Astrocyte (in vitro differentiated cells and primary cell): Measurements from ENCODE around the gene LAMB1. TPM values are rescaled to one million over a fixed set of nuclear protein-coding genes. Genes with fewer than 3 reads are reported as not detected.

Experiments
- DNase-seq: peaks from one replicate; pipeline ENCODE4 v3.0.0-alpha.2; 2010; ENCODE audit warnings: low read depth
- FAIRE-seq: peaks from 2 replicates; lab custom pipeline; 2011; peaks lifted over from hg19 to GRCh38; lab: Jason Lieb, UNC
- H2AFZ ChIP-seq: 2 replicates; pipeline ENCODE4 v1.6.0; 2012; ENCODE audit warnings: low read depth, low read length, inconsistent platforms
- H3K27ac ChIP-seq: 2 replicates; pipeline ENCODE4 v1.5.1; 2011; ENCODE audit warnings: low read depth, low read length, inconsistent platforms
- H3K27me3 ChIP-seq: 2 replicates; pipeline ENCODE4 v1.6.0; 2011; ENCODE audit warnings: low read length, inconsistent platforms; ENCODE audit not compliant: insufficient read depth
- H3K36me3 ChIP-seq: 2 replicates; pipeline ENCODE4 v1.5.1; 2011; ENCODE audit warnings: low read length, inconsistent platforms; ENCODE audit not compliant: insufficient read depth
- H3K4me1 ChIP-seq: 2 replicates; pipeline ENCODE4 v1.5.1; 2011; ENCODE audit warnings: low read length, inconsistent platforms; ENCODE audit not compliant: insufficient read depth
- H3K4me2 ChIP-seq: 2 replicates; pipeline ENCODE4 v1.6.0; 2012; ENCODE audit warnings: low read length, inconsistent platforms
- H3K4me3 ChIP-seq: 2 replicates; pipeline ENCODE4 v1.5.1; 2011; ENCODE audit warnings: low read depth, mild to moderate bottlenecking, low read length, inconsistent platforms; ENCODE audit not compliant: insufficient read depth
- H3K79me2 ChIP-seq: 2 replicates; pipeline ENCODE4 v1.6.0; 2012; ENCODE audit warnings: mild to moderate bottlenecking, low read length, inconsistent platforms; ENCODE audit not compliant: insufficient read depth
- H3K9ac ChIP-seq: 2 replicates; pipeline ENCODE4 v1.6.0; 2012; ENCODE audit warnings: mild to moderate bottlenecking, low read length, inconsistent platforms
- H3K9me3 ChIP-seq: 2 replicates; pipeline ENCODE4 v1.5.1; 2012; ENCODE audit warnings: low read depth, mild to moderate bottlenecking, low read length, inconsistent platforms; ENCODE audit not compliant: insufficient read depth
- H4K20me1 ChIP-seq: 2 replicates; pipeline ENCODE4 v1.6.0; 2012; ENCODE audit warnings: low read length, inconsistent platforms; ENCODE audit not compliant: insufficient read depth
- H3K27ac Mint-ChIP-seq: one replicate; pipeline ENCODE4 v1.8.0; 2021; ENCODE audit warnings: mild to moderate bottlenecking, mixed read lengths; ENCODE audit not compliant: unreplicated experiment
- H3K27me3 Mint-ChIP-seq: one replicate; pipeline ENCODE4 v1.8.0; 2021; ENCODE audit warnings: low read depth, mixed read lengths; ENCODE audit not compliant: unreplicated experiment
- H3K36me3 Mint-ChIP-seq: one replicate; pipeline ENCODE4 v1.8.0; 2021; ENCODE audit warnings: low read depth, mixed read lengths; ENCODE audit not compliant: unreplicated experiment
- H3K4me1 Mint-ChIP-seq: one replicate; pipeline ENCODE4 v1.8.0; 2021; ENCODE audit warnings: low read depth, mixed read lengths; ENCODE audit not compliant: unreplicated experiment
- H3K4me3 Mint-ChIP-seq: one replicate; pipeline ENCODE4 v1.8.0; 2021; ENCODE audit warnings: mild to moderate bottlenecking, moderate library complexity, mixed read lengths; ENCODE audit not compliant: unreplicated experiment
- H3K9me3 Mint-ChIP-seq: one replicate; pipeline ENCODE4 v1.8.0; 2021; ENCODE audit warnings: mild to moderate bottlenecking, mixed read lengths; ENCODE audit not compliant: unreplicated experiment
- CTCF ChIP-seq: IDR thresholded peaks from 2 replicates; pipeline ENCODE4 v1.5.1; 2011; ENCODE audit warnings: low read depth, mild to moderate bottlenecking, inconsistent platforms, low read length, moderate library complexity; ENCODE audit not compliant: insufficient read depth
- EZH2 ChIP-seq: IDR thresholded peaks from 2 replicates; pipeline ENCODE4 v1.6.1; 2012; ENCODE audit warnings: mild to moderate bottlenecking, low read length, inconsistent platforms; ENCODE audit not compliant: insufficient read depth
- total RNA-seq: library from RNA; stranded (reverse); gene quantifications from 2 replicates; pipeline ENCODE4 v1.2.1, GENCODE V29; 2021

The LAMB1 gene
- total RNA-seq, 1 donor from 2014 or later, result 403 TPM

- Mint-ChIP-seq H3K27me3 (peaks cover 6% of the 10 kb centered on the region), H3K9me3 (no peaks in the 10 kb centered on the region), H3K4me1 (peaks cover 13% of the 10 kb centered on the region), H3K36me3 (no peaks in the 10 kb centered on the region), H3K27ac (no peak overlapping the region), H3K4me3 (no peak overlapping the region)
- DNase-seq, result no peak
- H3K9me3 ChIP-seq, result no peaks in the 10 kb centered on the region
- H3K79me2 ChIP-seq, result no peaks in the 10 kb centered on the region
- no peaks in the 10 kb centered on the region for H3K4me1 ChIP-seq
- TF ChIP-seq EZH2, result no peak
- no peak for TF ChIP-seq CTCF
- no peaks in the 10 kb centered on the region for H4K20me1 ChIP-seq
- no peaks in the 10 kb centered on the region for H3K27me3 ChIP-seq
- no peak for FAIRE-seq
- no peak overlapping the region for H2AFZ ChIP-seq
- no peak overlapping the region for H3K4me2 ChIP-seq
- no peak overlapping the region for H3K4me3 ChIP-seq
- H3K9ac ChIP-seq, result no peak overlapping the region
- no peaks in the 10 kb centered on the region for H3K36me3 ChIP-seq
- H3K27ac ChIP-seq, result no peak overlapping the region
These were observed 47.0 kb upstream of the LAMB1 start for GRCh38 chr7:108049962-108050361.

- Histone ChIP-seq H3K4me2 (no peak overlapping the region), H3K27me3 (no peaks in the 10 kb centered on the region), H3K4me1 (no peaks in the 10 kb centered on the region), H4K20me1 (no peaks in the 10 kb centered on the region), H3K36me3 (no peaks in the 10 kb centered on the region), H3K27ac (no peak overlapping the region), H3K79me2 (no peaks in the 10 kb centered on the region), H3K4me3 (no peak overlapping the region), H3K9ac (no peak overlapping the region), H3K9me3 (no peaks in the 10 kb centered on the region), H2AFZ (no peak overlapping the region)
- H3K4me1 Mint-ChIP-seq, result peaks cover 13% of the 10 kb centered on the region
- TF ChIP-seq CTCF, result no peak
- TF ChIP-seq EZH2, result no peak
- no peak overlapping the region for H3K27ac Mint-ChIP-seq
- H3K27me3 Mint-ChIP-seq, result peaks cover 2% of the 10 kb centered on the region
- H3K9me3 Mint-ChIP-seq, result no peaks in the 10 kb centered on the region
- H3K4me3 Mint-ChIP-seq, result no peak overlapping the region
- no peaks in the 10 kb centered on the region for H3K36me3 Mint-ChIP-seq
- FAIRE-seq (no peak), DNase-seq (no peak)
These were observed 45.5 kb upstream of the LAMB1 start for GRCh38 chr7:108048422-108048821.

- Histone ChIP-seq H3K9me3 (no peaks in the 10 kb centered on the region), H3K9ac (no peak overlapping the region), H4K20me1 (no peaks in the 10 kb centered on the region), H3K27ac (no peak overlapping the region), H3K36me3 (no peaks in the 10 kb centered on the region), H3K4me2 (no peak overlapping the region), H3K27me3 (no peaks in the 10 kb centered on the region), H2AFZ (no peak overlapping the region), H3K4me3 (no peak overlapping the region), H3K4me1 (no peaks in the 10 kb centered on the region), H3K79me2 (no peaks in the 10 kb centered on the region)
- DNase-seq (no peak), FAIRE-seq (no peak)
- H3K4me1 Mint-ChIP-seq, result peaks cover 12% of the 10 kb centered on the region
- H3K36me3 Mint-ChIP-seq, result no peaks in the 10 kb centered on the region
- no peak overlapping the region for H3K4me3 Mint-ChIP-seq
- H3K27ac Mint-ChIP-seq, result no peak overlapping the region
- no peaks in the 10 kb centered on the region for H3K27me3 Mint-ChIP-seq
- no peak for TF ChIP-seq CTCF
- TF ChIP-seq EZH2, result no peak
- no peaks in the 10 kb centered on the region for H3K9me3 Mint-ChIP-seq
These were observed 44.1 kb upstream of the LAMB1 start for GRCh38 chr7:108046952-108047506.
